SH-SY5Y (cell line): Measurements from ENCODE around the gene CD81.

Source experiments
- GATA2 ChIP-seq: IDR thresholded peaks from 2 replicates; pipeline ENCODE4 v1.6.1; 2011; ENCODE audit warnings: mild to moderate bottlenecking, low read depth, low read length
- GATA3 ChIP-seq: IDR thresholded peaks from 2 replicates; pipeline ENCODE4 v1.6.1; 2011; ENCODE audit warnings: low read depth, mild to moderate bottlenecking, low read length, moderate library complexity

GRCh38 chr11:2420502-2421225 is 43.6 kb downstream of the CD81 start:
- TF ChIP-seq GATA2: no peak
- TF ChIP-seq GATA3: no peak
